Epidermal melanocyte (primary cell): ENCODE measurements around the gene ASAP2.
"Not testable (repeated sequence)": the region's sequence is repeated elsewhere in the genome, so short reads cannot be mapped to it uniquely, and the experiment has no call there.

Experiments used
- DNase-seq: peaks from one replicate; pipeline ENCODE4 v3.0.0; 2011; ENCODE audit warnings: low spot score; ENCODE audit not compliant: insufficient read length

The ASAP2 gene

DNA sequence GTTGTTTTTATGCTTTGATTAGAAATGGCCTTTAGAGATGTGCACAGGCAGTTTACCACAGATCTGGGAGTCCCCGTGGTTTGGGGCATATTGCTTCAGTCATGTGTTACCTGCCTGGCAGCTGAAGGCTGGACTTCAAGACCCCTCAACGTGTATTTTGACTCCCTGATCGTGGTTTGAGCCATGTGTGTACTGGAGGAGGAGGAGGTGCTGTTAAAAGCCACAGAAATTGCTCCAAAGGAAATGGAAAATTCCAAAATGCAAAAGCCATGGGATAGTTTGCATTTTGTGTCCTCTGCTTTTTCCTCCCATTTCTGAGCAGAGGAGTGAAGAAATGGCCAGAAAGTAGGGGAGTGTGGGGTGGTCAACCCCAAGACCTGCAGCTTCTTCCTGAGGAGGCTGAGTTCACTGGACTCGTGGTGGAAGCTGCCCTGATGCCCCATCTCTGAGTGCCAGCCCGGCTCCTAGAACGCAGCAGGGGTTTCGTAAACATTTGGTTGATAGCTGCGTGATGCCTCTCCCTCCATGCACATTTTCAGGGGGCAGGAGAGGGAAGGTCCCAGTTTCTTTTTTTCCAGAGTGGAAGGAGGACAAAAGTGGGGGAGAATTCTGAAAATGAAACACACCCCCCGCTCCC lies 171.0 kb downstream of the ASAP2 start:
- DNase-seq: no peak

DNA sequence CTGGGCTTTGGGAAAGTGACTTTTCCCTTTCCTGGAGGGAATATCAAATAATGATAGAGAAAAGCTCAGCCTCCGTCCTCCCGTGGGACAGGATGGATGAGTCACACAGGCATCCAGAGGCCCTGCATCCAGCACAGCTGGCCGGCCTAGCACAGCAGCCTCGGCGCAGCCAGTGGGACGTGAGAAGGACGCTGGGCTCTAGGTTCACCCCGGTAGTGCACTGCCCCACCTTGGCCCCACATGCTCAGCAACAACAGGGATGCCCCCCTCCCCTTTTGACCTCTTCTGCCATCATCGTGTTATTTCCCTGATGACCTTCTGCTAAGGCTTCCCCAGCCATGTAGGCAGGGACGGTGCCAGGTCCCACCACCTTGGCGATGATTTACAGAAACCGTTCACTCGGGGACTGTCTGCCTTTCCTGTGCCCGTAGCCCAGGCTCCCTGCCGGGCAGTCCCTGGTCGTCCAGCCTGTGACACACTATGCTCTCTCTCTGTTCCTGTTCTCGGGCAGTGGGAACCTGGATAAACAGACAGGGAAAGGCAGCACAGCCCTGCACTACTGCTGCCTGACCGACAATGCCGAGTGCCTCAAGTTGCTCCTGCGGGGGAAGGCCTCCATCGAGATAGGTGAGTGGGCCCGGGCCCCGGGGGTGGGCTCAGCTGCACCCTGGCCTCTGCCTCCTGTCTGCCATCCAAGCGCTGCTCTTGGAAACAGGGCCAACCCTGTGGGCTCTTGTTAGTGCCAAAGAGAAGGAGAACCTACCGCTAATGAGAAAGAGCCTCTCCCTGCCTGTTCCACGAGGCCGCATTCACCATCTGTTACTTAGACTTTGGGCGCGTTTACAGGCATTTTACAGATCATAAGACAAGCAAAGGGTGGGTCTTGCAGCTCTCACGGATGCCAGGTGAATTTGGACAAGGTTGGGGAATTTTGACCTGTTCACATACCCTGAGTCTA lies 172.1 kb downstream of the ASAP2 start:
- DNase-seq: peak; percentile 53

DNA sequence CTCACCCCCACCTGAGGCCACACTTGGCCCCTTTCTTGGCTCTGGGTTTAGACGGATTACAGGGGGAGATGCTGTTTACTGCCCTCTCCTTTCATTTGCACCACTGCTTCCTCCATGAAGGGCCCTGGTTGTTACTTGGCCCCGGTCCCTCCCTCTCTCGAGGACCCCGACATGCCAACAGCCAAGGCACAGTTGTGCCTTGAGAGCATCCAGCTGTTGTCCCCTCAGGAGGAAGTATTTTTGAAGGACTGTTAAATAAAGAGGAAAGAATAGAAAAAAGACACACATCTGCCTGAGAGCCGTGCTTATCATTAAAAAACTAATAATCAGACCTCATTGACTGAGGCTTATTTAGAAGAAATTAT lies 172.8 kb downstream of the ASAP2 start:
- DNase-seq: no peak

DNA sequence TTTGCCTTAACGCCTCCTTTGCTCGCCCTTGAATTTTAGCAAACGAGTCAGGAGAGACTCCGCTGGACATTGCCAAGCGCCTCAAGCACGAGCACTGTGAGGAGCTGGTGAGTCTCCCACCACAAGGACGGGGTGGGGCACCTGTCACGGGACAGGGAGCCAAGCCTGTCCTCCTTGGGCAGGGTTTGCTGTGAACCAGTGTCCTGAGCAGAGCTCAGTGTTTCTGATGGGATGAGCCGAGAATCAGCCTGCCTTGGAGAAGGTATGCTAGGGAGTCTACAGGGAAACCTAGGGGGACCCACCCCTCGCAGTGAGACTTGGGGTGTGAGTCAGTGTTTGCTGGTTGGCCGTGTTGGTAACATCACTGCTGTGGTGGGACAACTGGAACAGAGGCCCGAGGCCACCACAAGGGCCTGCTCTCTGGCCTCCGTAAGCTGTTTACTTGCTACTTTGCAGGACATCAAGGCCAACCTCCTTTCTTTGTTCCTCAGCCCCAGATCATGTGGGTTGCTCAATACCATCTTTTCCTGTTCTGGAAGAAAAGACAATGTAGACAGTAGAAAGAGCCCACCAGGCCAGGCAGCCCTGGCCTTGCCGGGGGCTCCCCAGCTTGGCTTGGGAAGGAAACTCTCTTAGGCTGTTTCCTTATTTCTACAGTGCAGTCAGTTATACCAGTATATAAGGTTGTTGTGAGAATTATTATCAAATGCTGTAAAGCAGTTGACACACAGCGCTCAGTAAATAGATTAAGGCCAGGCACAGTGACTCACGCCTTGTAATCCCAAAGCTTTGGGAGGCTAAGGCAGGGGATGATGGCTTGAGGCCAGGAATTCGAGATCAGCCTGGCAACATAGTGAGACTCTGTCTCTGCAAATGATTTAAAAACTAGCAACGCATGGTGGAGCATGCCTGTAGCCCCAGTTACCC lies 174.4 kb downstream of the ASAP2 start:
- DNase-seq: no peak

GRCh38 chr2:9382604-9383235 lies 176.1 kb downstream of the ASAP2 start:
- DNase-seq: no peak

DNA sequence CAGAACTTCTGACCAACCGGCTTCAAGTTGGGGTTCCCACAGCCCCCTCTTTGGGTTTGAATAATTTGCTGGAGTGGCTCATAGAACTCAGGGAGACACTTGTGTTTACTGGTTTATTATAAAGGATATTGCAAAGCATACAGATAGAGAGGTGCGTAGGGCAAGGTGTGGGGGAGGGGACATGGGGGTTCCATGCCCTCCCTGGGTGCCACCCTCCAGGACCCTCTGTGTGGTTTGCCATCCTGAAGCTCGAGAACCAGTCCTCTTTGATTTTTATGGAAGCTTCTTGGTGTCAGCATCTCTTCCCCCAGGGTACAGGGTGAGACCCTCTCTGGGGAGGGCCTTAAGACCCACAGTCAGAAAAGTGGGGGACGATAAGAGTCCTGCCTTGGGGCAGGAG lies 177.9 kb downstream of the ASAP2 start:
- no peak for DNase-seq

GRCh38 chr2:9385841-9386240 lies 179.2 kb downstream of the ASAP2 start:
- DNase-seq: no peak

DNA sequence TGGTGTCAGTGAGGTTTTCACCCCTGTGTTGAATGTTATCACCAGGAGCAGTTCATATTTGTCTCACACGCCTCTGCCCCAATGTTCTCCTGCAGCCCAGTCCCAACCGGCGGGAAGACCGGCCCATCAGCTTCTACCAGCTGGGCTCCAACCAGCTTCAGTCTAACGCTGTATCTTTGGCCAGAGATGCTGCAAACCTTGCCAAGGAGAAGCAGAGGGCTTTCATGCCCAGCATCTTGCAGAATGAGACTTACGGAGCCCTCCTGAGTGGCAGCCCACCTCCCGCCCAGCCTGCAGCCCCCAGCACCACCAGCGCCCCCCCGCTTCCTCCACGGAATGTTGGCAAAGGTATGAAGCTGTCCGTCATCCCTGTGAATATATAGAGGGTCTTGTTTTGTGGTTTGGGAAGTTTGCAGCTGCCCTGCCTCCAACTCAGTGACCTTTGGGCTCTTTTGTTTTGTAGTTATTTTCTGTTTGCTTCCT lies 181.6 kb downstream of the ASAP2 start:
- no peak for DNase-seq

GRCh38 chr2:9388950-9389911 lies 182.6 kb downstream of the ASAP2 start:
- no peak for DNase-seq

- DNase-seq: no peak
Observed at GRCh38 chr2:9390151-9390850, 183.7 kb downstream of the ASAP2 start.

- peak; percentile 67 for DNase-seq
Observed at GRCh38 chr2:9390991-9391390, 184.4 kb downstream of the ASAP2 start.

- no peak for DNase-seq
Observed at GRCh38 chr2:9391961-9392720, 185.5 kb downstream of the ASAP2 start.

GRCh38 chr2:9392898-9393765 lies 186.5 kb downstream of the ASAP2 start:
- DNase-seq: no peak

DNA sequence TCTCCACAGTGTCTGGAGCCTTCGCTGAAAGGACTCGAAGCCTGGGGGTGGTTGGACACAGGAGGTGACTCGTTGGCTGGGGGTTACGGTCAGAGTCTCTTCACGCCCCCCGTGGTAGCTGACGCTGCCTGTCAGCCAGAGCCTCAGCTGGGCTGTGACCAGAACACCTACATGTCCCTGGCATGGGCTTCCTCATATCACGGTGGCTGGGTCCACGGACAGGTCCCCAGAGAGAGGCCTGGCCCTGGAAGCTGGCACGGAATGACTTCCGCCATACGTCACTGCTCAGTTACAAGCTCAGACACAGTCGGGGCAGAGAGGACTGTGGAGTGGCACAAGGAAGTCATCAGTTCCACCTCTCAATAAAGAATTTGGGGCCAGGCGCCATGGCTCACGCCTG lies 188.2 kb downstream of the ASAP2 start:
- DNase-seq: no peak

GRCh38 chr2:9397201-9397600 lies 190.6 kb downstream of the ASAP2 start:
- no peak for DNase-seq

GRCh38 chr2:9398251-9398650 lies 191.6 kb downstream of the ASAP2 start:
- not testable (repeated sequence) for DNase-seq
